GM18873 (cell line): ENCODE measurements around the gene SETBP1.
"Not testable (repeated sequence)": the region's sequence is repeated elsewhere in the genome, so short reads cannot be mapped to it uniquely, and the experiment has no call there.

Source experiments
- ATAC-seq: cut with Tn5 transposase; IDR thresholded peaks from one replicate; pipeline ENCODE4 v1.9.1; 2021; ENCODE audit warnings: mild to moderate bottlenecking, moderate library complexity, moderate number of reproducible peaks; ENCODE audit not compliant: unreplicated experiment, low FRiP score

Gene SETBP1

GRCh38 chr18:44786688-44787087 lies 106.0 kb downstream of the SETBP1 start:
- peak; percentile 63 for ATAC-seq

DNA sequence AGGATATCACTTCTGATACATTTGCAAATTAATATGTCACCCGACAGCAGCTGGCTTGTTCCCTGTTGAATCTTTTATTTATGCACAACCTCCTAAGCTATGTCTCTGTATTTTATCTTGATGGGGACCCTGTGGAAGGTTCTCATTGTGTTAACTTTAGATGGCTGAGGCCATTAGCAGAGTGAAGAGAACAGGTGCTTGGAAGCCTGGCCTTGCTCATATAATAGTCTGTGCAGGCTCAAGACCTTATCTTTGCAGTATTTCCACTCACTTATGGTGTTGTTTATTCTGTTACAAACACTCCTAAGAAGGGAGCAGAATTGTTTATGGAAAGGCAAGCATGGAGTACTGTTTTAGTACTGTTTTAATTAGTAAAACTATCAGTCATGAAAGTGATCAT lies 107.6 kb downstream of the SETBP1 start:
- ATAC-seq: no peak

DNA sequence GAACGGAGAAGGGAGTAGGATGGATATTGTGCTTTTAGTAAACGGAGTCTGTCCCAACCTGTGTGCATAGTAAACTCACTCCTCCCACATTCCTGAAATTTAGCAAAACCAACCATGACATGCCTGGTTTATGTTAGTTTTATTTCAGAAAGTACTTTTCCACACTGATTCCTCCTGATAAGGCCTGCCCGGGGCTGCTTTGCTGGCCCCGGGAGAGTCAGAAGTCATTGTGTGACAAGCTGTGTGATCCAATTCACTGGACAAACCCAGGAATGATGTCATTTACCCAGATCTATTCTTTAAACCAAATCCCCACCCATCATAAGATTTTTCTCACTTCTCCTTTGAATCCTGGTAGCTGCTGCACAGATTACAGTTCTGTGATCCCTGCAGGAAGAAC lies 109.0 kb downstream of the SETBP1 start:
- no peak for ATAC-seq

DNA sequence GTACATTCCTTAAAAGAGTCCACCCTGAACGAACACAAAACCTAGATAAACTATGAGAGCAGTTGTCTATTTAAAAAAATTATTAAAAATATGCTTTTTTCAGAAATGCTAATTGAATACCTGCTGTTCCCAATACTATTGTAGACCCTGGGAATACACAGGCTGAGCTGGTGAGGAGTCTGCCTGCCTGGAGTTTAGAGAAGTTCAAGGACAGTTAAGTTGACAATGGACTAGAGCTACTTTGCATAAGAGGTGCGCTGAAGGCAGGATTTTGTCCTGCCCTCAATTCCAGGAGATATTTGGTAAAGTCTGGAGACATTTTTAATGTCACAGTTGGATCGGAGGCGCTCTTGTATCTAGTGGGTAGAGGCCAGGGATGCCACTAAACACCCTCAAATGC lies 110.2 kb downstream of the SETBP1 start:
- no peak for ATAC-seq

GRCh38 chr18:44791520-44791919 lies 110.8 kb downstream of the SETBP1 start:
- ATAC-seq: no peak

- ATAC-seq: no peak
These were observed 111.9 kb downstream of the SETBP1 start for GRCh38 chr18:44792456-44793061.

DNA sequence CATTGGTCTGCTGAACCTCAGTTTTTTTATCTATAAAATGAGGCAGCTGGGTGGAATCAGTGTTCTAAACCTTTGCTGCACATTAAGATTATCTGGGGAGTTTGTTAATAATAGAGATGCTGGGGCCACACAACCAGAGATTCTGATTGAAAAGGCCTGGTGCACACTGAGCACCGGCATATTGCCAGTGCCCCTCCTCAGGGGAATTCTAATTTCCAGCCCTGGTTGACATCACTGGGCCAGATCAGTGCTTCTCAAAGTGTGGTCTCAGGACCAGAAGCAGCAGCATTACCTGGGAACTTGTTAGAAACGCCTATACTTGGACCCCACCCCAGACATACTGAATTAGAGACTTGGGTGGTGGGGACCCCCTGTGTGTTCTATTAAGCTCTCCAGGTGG lies 112.5 kb downstream of the SETBP1 start:
- ATAC-seq: no peak

DNA sequence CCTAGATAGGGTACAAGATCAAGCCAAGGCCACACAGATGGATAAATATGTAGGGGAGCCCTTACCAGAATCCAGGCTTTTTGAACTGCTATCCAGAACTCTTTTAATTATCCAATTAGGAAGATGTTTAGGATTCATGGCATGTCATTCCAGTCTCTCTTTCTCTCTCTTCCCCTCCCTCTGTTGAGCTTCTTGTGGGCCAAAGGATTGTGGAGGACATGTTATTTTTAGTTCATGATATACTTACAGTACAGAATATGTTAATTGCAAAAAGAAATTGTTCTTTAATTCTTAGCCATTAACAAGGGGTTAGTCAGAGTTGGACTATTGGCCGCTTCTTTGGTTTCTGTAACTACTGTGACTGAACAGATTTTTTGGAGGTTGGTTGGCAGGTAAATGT lies 113.0 kb downstream of the SETBP1 start:
- ATAC-seq: no peak

DNA sequence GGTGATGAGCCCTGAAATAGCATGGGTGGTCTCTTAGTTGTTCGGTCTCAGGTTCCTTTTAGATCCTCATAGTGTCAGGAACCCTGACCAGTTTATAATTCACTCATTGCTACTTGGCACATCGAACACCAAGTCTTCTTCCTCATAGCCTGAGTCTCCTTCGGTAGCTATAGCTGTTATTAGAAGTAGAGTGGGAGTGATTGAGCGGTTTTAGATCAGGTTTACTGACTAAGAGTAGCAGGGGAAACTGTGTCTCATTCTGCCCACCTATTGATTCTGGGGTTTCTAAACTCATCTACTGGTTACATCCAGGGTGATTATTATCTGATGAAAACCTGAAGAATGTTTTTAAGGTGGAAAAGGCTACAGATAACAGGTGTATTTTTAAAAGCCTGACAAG lies 114.6 kb downstream of the SETBP1 start:
- no peak for ATAC-seq

- no peak for ATAC-seq
These were observed 116.0 kb downstream of the SETBP1 start for GRCh38 chr18:44796429-44797428.

DNA sequence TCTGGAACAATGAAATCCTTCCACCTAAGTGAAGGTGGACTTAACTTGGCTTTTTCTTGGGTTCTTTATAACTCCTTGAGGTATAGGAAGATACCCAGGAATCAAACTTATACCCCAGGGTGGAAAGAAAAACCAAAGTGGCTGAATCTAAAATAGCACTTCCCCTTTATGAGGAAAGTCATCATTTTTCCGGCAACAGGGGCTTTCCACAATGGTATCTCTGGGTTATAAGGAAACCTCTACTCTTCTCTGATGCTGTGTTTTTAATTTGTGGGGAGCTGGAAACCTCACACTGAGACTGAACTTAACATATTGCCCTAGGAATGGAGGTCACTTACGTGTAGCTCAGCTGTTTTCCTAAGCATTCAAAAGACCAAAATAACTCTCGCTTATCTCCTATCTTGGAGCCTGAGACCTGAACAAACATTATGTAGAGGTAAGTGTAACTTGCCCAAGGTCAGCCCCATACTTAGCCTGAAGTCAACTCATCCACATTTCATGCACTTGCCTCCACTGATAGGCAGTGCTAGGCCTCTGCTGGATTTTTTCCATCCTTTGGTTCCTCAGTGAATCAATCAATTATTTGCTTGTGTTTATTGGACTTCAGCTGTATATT lies 117.9 kb downstream of the SETBP1 start:
- ATAC-seq: no peak

DNA sequence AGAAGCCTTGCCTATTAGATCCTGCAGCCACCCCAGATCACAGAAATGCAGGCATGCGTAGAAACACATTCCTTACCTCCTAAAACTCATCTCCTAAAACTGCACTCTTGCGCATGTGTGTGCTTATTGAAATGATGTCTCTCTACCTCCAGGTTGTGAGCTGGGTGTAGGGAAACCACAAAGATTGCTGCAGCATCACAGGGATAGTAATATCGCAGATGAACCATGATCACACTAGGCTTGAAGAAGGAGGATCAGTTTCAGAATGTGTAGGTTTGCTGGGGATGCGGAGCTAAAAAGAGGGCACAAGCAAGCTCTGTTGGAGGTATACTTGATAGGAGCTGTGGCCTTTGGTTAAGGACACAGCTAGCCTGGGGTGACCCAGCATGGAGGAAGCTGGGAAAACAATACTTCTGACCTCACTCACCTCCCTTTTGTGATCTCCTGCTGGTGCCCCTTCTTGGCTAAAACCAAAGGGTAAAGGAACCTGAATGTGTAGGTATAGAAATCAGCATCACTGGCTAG lies 118.8 kb downstream of the SETBP1 start:
- peak; percentile 24 for ATAC-seq

DNA sequence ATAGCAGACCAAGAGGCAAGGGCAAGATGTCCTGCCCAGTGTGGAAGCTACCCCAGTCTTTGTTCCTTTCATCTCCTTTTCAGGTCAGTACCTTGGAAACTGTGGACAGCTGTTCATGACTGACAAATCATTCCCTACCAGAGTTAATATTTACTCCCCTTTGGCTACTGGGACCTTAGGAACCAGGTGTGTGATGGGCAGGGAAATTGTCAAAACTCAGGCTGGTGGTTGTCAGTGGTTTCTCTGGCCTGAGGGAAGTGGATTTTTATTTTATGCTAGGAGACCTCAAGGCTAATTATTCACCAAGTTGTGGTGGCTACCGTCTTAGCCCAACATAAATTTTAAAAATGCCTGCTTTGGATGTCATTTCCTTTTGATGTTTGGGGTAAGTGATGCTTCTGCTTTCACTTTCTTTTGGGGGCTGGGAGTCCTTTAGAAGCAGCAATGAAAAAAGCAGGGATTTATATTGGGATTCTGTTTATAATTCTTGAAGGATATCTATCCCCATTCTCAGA lies 119.3 kb downstream of the SETBP1 start:
- peak; percentile 77 for ATAC-seq

DNA sequence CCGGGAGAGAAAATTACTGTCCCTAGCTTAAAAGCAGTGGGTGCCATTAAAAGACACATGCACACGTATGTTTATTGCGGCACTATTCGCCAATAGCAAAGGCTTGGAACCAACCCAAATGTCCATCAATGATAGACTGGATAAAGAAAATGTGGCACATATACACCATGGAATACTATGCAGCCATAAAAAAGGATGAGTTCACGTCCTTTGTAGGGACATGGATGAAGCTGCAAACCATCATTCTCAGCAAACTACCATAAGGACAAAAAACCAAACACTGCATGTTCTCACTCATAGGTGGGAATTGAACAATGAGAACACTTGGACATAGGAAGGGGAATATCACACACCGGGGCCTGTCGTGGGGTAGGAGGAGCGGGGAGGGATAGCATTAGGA lies 120.1 kb downstream of the SETBP1 start:
- ATAC-seq: not testable (repeated sequence)

DNA sequence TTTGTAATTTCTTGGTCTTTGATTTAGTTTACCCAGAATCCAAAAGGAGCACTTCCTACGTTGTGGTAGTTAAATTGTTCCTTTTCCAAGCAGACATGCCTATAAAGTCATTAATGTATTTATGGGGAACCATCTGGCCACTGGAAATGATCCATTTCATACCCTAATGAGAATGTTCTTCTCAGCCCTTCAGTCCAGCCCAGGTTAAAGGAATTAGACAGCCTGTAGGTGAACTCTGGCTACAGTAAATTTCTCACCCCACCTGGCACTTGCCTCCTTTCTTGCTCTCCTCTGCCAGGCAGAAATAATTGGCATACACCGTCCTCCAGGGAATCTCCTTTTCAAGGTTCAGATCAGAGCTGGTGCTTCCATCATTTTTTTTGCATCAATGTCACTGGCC lies 121.1 kb downstream of the SETBP1 start:
- no peak for ATAC-seq

GRCh38 chr18:44802508-44802907 lies 121.8 kb downstream of the SETBP1 start:
- ATAC-seq: no peak

DNA sequence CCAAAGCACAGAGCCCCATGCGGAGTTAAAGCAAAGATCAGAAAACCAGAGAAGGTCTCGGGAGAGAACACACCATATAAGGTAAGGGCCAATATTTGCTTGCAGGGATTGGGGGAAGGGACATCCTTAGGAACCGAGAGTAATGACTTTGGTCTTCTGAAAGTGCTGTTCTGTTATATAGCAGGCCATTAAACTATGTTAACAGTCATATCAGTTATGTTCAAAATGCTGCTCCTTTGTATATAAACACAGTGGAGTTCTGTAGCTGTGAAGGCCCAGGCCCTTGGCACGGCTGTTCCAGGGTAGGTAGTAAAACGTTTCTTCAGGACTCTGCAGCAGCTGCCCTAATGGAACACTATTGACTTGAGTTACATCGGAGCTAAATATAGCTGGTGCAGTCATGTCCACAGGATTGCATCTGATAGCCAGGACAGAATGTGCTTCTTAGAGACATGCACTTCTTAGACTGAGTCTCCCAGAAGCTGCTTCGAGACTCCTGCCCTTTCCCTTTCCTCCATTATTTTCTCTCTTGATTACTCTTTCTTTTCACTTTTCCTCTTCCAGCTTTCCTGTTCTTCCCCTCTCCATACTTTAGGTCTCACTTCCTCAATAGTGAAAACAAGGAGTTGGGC lies 122.4 kb downstream of the SETBP1 start:
- ATAC-seq: no peak

DNA sequence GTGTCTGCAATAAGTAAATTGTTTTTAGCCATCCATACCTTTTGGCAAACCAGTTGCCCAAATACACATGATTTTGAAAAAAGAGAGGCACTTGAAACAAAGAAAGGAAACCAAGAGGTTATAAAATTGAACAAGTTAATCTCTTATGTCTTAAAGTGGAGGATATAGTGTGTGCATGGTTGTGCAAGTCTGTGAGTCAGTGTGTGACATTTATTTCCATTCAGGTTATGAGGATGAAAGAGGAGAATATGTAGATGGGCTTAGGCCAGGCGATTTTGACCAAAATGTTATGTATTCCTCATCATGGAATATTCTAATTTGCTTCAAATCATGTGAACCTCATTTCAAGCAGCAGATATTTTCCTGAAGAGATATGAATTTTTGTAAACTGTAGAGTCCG lies 123.3 kb downstream of the SETBP1 start:
- ATAC-seq: no peak

- no peak for ATAC-seq
These were observed 124.5 kb downstream of the SETBP1 start for GRCh38 chr18:44805176-44805575.

- no peak for ATAC-seq
These were observed 125.0 kb downstream of the SETBP1 start for GRCh38 chr18:44805643-44806042.
